DMS 273 (cell line): ENCODE data around the gene MIA.
"Not testable (repeated sequence)": the region's sequence is repeated elsewhere in the genome, so short reads cannot be mapped to it uniquely, and the experiment has no call there.

Experiments
- DNase-seq: peaks from one replicate; lab custom pipeline; 2025; ENCODE audit not compliant: unreplicated experiment; lab: John Stamatoyannopoulos, UW

MIA gene

GRCh38 chr19:40774916-40775631 lies at the start of gene MIA:
Gene MIA, plus strand, starts transcription at chr19:40775521. Its CDS starts 22 bp downstream, at chr19:40775543.
- no peak for DNase-seq

DNA sequence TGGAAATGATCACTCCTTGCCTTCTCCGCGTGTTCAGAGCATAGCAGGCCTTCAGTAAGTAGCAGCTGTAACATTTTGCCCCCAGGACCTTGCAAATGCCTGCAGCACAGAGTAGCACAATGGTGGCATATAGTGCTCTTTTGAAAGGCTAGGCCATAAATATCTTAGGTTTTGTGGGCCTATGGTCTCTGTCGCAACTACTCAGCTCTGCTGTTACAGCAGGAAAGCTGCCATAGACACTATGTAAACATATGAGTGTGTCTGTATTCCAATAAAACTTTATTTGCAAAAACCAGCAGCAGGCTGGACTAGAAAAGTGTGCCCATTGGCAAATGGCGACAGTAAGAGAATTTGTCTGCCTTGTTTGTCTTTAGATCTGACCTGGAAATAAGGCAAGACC lies 49.0 kb upstream of the MIA start:
- DNase-seq, result no peak

DNA sequence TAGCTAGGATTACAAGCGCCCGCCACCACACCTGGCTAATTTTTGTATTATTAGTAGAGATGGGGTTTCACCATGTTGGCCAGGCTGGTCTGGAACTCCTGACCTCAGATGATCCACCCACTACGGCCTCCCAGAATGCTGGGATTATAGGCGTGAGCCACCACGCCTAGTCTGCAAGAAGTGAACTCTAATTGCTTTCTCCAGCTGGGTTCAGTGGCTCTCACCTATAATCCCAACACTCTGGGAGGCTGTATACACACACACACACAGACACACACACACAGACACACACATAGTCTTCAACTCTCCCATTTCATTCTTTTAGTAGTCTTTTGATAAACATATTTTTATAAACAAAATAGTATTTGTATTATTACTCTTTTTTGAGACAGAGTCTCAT lies 45.3 kb upstream of the MIA start:
- DNase-seq, result not testable (repeated sequence)

DNA sequence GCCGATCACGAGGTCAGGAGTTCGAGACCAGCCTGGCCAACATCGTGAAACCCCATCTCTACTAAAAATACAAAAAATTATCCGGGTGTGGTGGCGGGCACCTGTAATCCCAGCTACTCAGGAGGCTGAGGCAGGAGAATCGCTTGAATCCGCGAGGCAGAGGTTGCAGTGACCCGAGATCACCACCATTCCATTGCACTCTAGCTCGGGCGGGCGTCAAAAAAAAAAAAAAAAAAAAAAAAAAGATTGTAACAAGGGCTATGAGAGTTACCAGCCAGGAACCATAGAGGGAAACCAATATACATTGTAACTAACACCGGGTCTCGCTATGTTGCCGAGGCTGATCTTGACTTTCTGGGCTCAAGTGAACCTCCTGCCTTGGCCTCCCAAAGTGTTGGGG lies 43.0 kb upstream of the MIA start:
- not testable (repeated sequence) for DNase-seq

- DNase-seq, result no peak
Observed at GRCh38 chr19:40733149-40733548, 42.2 kb upstream of the MIA start.

- DNase-seq, result no peak
Observed at GRCh38 chr19:40735013-40735771, 40.1 kb upstream of the MIA start.

DNA sequence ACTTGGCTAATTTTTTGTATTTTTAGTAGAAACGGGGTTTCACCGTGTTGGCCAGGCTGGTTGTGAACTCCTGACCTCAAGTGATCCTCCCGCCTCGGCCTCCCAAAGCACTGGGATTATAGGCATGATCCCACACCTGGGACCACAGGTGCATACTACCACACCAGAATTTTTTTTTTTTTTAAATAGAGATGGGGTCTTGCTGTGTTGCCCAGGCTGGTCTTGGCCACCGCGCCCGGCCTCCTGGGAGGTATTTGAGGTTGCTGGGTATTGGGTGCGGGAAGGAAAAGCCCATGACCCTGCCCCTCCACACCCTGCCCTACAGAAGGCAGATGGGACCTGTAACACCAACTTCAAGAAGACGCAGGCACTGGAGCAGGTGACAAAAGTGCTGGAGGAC lies 38.7 kb upstream of the MIA start:
- DNase-seq, result no peak

- DNase-seq, result no peak
Observed at GRCh38 chr19:40737102-40737644, 38.1 kb upstream of the MIA start.

DNA sequence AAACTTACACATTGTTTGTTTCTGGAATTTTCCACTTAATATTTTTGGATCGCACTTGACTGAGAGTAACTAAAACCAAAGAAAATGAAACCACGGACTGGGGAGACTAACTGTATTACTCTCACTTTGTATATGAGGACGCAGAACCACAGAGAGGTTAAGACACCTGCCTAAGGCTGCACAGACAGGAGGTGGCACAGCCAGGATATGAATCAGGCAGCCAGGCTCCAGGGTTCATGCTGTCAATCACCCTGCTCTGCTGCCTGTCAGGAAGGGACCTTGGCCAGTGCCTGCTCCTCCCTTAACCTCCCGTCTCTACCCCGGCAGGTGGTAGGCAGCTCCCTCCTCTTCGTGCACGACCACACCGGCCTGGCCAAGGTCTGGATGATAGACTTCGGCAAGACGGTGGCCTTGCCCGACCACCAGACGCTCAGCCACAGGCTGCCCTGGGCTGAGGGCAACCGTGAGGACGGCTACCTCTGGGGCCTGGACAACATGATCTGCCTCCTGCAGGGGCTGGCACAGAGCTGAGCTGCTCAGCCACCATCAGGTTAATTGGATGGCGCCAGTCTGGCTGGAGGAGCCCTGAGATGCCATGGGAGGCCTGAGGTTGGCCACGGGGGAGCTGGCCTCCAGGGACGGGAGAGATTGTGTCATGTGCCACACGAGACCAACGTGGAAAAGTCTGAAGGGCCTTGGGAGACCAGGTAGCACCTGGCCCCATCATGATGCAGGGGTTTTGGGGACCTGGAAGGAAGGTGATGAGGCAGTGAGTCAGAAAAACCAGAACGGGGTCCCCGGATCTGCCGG lies 36.1 kb upstream of the MIA start:
- no peak for DNase-seq

GRCh38 chr19:40739871-40740703 lies 35.2 kb upstream of the MIA start:
- DNase-seq, result no peak

- DNase-seq, result no peak
Observed at GRCh38 chr19:40740747-40741146, 34.6 kb upstream of the MIA start.

GRCh38 chr19:40741527-40742390 lies 33.6 kb upstream of the MIA start:
- DNase-seq, result no peak

- DNase-seq, result no peak
Observed at GRCh38 chr19:40742477-40742876, 32.8 kb upstream of the MIA start.

GRCh38 chr19:40742886-40743285 lies 32.4 kb upstream of the MIA start:
- DNase-seq, result no peak

DNA sequence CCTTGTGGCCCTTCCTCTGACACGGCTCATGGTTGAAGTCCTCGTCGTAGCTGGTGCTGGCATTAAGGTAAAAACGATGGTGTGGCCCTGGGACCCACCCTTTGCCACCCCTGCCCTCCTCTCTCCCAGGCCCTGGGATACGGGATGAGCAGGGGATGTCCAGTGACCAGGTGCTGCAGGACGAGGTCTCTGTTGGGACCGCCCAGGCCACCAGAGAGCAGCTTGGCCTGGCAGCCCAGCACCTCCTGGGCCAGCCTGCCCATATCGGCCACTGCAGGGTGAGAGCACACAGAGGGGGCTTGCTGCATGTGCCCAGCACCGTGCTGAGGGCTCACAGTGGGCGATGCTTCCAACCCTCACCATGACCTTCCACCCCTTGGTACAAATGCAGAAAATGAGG lies 31.4 kb upstream of the MIA start:
- DNase-seq, result no peak

DNA sequence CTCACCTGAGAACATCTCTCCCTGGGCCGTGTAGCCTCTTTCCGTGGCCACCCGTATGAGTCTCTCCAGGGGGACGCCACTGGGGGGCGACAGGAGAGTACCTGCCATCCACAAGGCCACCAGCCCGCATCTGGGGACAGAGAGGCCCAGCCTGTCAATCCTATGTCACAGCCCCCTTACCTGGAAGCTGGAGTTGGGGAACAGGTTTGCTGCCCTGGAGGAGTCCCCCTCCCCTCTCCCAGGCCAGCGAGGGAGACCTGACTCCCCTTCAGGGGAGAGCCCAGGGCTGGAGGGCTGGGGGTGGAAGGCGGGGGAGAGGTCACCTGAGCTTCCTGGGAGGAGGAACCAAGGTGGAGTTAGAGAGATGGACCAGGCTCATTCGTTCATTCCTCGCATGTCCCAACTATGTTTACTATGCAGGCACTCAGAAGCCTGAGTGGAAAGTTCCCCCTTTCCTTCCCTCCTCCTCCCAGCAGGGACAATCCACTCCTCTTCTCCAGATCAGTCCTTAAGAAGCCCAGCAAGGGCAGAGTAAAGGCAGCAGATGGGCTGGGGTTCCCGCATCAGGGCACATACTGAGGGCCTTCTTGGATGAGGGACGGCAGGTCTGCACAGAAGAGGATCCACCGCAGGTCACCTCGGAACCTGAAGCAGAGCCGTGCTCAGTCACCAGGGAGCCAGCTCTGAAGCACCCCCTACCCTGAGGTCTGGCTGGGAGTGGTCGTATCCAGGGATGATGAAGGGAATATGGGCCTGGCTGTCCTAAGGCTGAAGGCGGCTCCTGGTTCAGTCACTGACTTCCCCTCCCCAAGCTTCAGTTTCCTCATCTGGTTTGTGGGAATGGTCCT lies 30.5 kb upstream of the MIA start:
- no peak for DNase-seq

DNA sequence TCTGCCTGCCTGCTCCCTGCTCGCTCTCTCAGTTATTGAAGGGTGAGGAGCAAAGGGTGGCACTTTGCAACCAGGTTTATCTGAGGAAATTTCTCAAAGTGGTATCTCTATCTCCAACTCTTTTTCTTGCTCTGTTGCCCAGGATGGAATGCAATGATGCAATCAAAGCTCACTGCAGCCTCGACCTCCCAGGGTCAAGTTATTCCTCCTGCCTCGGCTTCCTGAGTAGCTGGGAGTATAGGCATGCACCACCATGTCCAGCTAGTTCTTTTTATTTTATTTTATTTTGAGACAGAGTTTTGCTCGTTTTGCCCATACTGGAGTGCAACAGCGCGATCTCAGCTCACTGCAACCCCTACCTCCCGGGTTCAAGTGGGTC lies 29.9 kb upstream of the MIA start:
- DNase-seq, result no peak

GRCh38 chr19:40747536-40747935 lies 27.8 kb upstream of the MIA start:
- DNase-seq, result no peak
